Panc1 (cell line): ENCODE measurements around the gene FEV. TPM values are rescaled to one million over a fixed set of nuclear protein-coding genes. Genes with fewer than 3 reads are reported as not detected.
A peak's percentile ranks its signal among the peaks of the same experiment; 100 is the strongest.

Experiments used
- ATAC-seq: fragments of 200-7000 bp; cut with Tn5 transposase; 2 replicates; pipeline ENCODE4 v1.9.1; 2020; ENCODE audit warnings: mild to moderate bottlenecking, moderate library complexity
- BruUV-seq: library from RNA; stranded (reverse); fragments of 400-500 nt; replicated peaks from 2 replicates; lab custom pipeline; 2021; lab: Mats Ljungman, UMichigan
- CTCF ChIA-PET: fragments of 300-600 bp; sonication (Branson Sonifier 250); formaldehyde crosslinking; loops from one replicate; lab custom pipeline; 2022; ENCODE audit warnings: antibody characterized with exemption; lab: Charles Lee
- POLR2A ChIA-PET: fragments of 300-600 bp; sonication (Branson Sonifier 250); formaldehyde crosslinking; loops from one replicate; lab custom pipeline; 2022; ENCODE audit warnings: antibody characterized with exemption; lab: Charles Lee
- DNase-seq: peaks from one replicate; pipeline ENCODE4 v3.0.0-alpha.2; 2010; ENCODE audit warnings: low read depth, low spot score
- H3K27ac ChIP-seq: 2 replicates; pipeline ENCODE4 v1.5.1; 2011; ENCODE audit warnings: mild to moderate bottlenecking, low read length, inconsistent platforms
- H3K27me3 ChIP-seq: fragments of 200-500 bp; sonication (Bioruptor generic); 2 replicates; pipeline ENCODE4 v1.6.0; 2014; ENCODE audit warnings: low read length, inconsistent platforms; ENCODE audit not compliant: control insufficient read depth, insufficient read depth
- H3K36me3 ChIP-seq: fragments of 200-500 bp; sonication (Bioruptor generic); 2 replicates; pipeline ENCODE4 v1.5.1; 2014; ENCODE audit warnings: inconsistent platforms, mild to moderate bottlenecking, low read length, moderate library complexity; ENCODE audit not compliant: control insufficient read depth, insufficient read depth
- H3K4me1 ChIP-seq: 2 replicates; pipeline ENCODE4 v1.5.1; 2011; ENCODE audit warnings: inconsistent platforms, mild to moderate bottlenecking, low read length, moderate library complexity; ENCODE audit not compliant: control insufficient read depth, insufficient read depth
- H3K4me3 ChIP-seq, 2 experiments: 2 replicates each; pipeline ENCODE4 v1.5.1; 2011 to 2012; ENCODE audit warnings: low read depth in 2 of 2, low read length in 2 of 2, mild to moderate bottlenecking in 2 of 2, inconsistent platforms in 1 of 2, moderate library complexity in 1 of 2
- H3K9me3 ChIP-seq: fragments of 200-500 bp; sonication (Bioruptor generic); 2 replicates; pipeline ENCODE4 v1.5.1; 2014; ENCODE audit warnings: low read depth, mild to moderate bottlenecking, inconsistent platforms, low read length, moderate library complexity; ENCODE audit not compliant: control insufficient read depth, insufficient read depth
- CTCF ChIP-seq: fragments of 450-650 bp; IDR thresholded peaks from 2 replicates; pipeline ENCODE4 v1.5.1; 2017; ENCODE audit warnings: mild to moderate bottlenecking
- POLR2AphosphoS5 ChIP-seq: IDR thresholded peaks from 2 replicates; pipeline ENCODE4 v1.6.1; 2012; ENCODE audit warnings: mild to moderate bottlenecking, low read depth, low read length, moderate library complexity
- SIN3A ChIP-seq: IDR thresholded peaks from 2 replicates; pipeline ENCODE4 v1.6.1; 2012; ENCODE audit warnings: low read depth, mild to moderate bottlenecking, low read length, moderate library complexity, borderline replicate concordance; ENCODE audit not compliant: insufficient read depth
- TCF7L2 ChIP-seq: IDR thresholded peaks from 2 replicates; pipeline ENCODE4 v1.6.1; 2011; ENCODE audit warnings: mild to moderate bottlenecking, low read depth, low read length, inconsistent platforms
- in situ Hi-C: cut with HindIII; loops from 2 replicates; pipeline ENCODE4 v1.10.0; 2016; ENCODE audit warnings: low sequenced_read_pairs, low pct_unique_long_range_greater_than_20kb
- intact Hi-C: fragments of 100-400 bp; cut with micrococcal nuclease; formaldehyde crosslinking; loops from one replicate; pipeline ENCODE4 v1.10.0; 2022; ENCODE audit not compliant: unreplicated experiment
- total RNA-seq: library from RNA; stranded (reverse); gene quantifications from one replicate; pipeline ENCODE4 v1.2.1, GENCODE V29; 2021; ENCODE audit not compliant: unreplicated experiment
- TF ChIP-seq, protein P1 (sequence below), 2 experiments: IDR thresholded peaks; 2 replicates each; pipeline ENCODE4 v1.6.1; 2011 to 2012; ENCODE audit warnings: low read depth in 2 of 2, control low read depth in 1 of 2, low read length in 1 of 2, mild to moderate bottlenecking in 1 of 2, moderate library complexity in 1 of 2; ENCODE audit not compliant: insufficient read depth in 1 of 2

Gene FEV
- total RNA-seq, 1 experiment from 2014 or later: not detected

- no peak for TF ChIP-seq POLR2AphosphoS5
- no peak for TF ChIP-seq SIN3A
- TF ChIP-seq CTCF: no peak
- TF ChIP-seq, protein P1, sequence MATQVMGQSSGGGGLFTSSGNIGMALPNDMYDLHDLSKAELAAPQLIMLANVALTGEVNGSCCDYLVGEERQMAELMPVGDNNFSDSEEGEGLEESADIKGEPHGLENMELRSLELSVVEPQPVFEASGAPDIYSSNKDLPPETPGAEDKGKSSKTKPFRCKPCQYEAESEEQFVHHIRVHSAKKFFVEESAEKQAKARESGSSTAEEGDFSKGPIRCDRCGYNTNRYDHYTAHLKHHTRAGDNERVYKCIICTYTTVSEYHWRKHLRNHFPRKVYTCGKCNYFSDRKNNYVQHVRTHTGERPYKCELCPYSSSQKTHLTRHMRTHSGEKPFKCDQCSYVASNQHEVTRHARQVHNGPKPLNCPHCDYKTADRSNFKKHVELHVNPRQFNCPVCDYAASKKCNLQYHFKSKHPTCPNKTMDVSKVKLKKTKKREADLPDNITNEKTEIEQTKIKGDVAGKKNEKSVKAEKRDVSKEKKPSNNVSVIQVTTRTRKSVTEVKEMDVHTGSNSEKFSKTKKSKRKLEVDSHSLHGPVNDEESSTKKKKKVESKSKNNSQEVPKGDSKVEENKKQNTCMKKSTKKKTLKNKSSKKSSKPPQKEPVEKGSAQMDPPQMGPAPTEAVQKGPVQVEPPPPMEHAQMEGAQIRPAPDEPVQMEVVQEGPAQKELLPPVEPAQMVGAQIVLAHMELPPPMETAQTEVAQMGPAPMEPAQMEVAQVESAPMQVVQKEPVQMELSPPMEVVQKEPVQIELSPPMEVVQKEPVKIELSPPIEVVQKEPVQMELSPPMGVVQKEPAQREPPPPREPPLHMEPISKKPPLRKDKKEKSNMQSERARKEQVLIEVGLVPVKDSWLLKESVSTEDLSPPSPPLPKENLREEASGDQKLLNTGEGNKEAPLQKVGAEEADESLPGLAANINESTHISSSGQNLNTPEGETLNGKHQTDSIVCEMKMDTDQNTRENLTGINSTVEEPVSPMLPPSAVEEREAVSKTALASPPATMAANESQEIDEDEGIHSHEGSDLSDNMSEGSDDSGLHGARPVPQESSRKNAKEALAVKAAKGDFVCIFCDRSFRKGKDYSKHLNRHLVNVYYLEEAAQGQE (IDR thresholded peaks at IDR 0.05; ENCODE audit: insufficient read depth in 1 of 2, low read depth in 2 of 2, low read length in 1 of 2): no peak
- no peak for TF ChIP-seq TCF7L2
- DNase-seq (no peak), ATAC-seq (no peak)
- H3K9me3 ChIP-seq: no peaks in the 10 kb centered on the region
- intact Hi-C loops (no loop called here), in situ Hi-C loops (no loop called here)
- no peaks in the 10 kb centered on the region for H3K4me1 ChIP-seq
- ChIA-PET POLR2A (interaction anchor here (0.6 to 0.7 kb wide), 2 partner anchors 106 to 478 kb away, joined by 3 to 6 read pairs; no protein-coding TSS in a partner anchor), CTCF (interaction anchor here (1.0 to 2.0 kb wide), 5 partner anchors 16 to 142 kb away, joined by 3 to 12 read pairs (median 4); no protein-coding TSS in a partner anchor)
- BruUV-seq: no TSS peak
- H3K4me3 ChIP-seq: no peak overlapping the region
- H3K27ac ChIP-seq: no peak overlapping the region
- no peaks in the 10 kb centered on the region for H3K27me3 ChIP-seq
- no peaks in the 10 kb centered on the region for H3K36me3 ChIP-seq
These were observed 25.9 kb upstream of the FEV start for GRCh38 chr2:219010873-219011272.

DNA sequence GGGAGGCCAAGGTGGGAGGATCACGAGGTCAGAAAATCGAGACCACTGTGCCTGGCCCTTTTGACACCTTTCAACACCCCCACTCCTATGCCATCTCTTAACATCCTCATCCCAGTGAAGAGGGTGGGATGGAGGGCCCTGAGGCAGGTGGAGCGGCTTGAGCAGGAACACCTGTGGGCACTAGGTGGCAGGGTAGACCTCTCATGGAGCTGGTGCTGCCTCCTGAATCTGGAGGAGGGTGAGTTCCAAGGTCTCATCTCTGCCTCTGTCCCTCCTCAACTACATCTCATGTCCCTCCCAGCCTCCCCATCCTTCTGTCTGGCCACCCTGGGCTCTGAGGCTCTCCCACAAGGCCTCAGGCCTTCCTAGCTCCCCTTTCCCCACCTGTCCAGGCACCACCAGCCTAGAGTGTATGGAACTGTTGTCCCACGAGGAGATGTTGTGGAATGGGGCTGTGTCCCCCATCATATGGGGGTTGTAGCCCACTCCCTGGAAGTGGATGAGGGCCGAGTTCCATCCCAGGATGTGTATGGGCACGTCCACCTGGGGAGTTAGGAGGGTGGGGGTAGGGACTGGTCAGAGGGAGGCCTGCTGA lies 25.3 kb upstream of the FEV start:
- ChIA-PET CTCF (interaction anchor here (0.6 to 2.0 kb wide), 10 partner anchors 15 to 145 kb away, joined by 3 to 12 read pairs (median 5); no protein-coding TSS in a partner anchor), POLR2A (interaction anchor here (0.6 to 0.7 kb wide), 2 partner anchors 107 to 478 kb away, joined by 3 to 6 read pairs; no protein-coding TSS in a partner anchor)
- no peaks in the 10 kb centered on the region for H3K27me3 ChIP-seq
- in situ Hi-C loops (no loop called here), intact Hi-C loops (no loop called here)
- BruUV-seq: no TSS peak
- H3K27ac ChIP-seq: no peak overlapping the region
- TF ChIP-seq TCF7L2: no peak
- peak; percentile 84 for TF ChIP-seq CTCF
- TF ChIP-seq, protein P1 (IDR thresholded peaks at IDR 0.05; ENCODE audit: insufficient read depth in 1 of 2, low read depth in 2 of 2, low read length in 1 of 2): no peak
- H3K4me1 ChIP-seq: no peaks in the 10 kb centered on the region
- H3K36me3 ChIP-seq: no peaks in the 10 kb centered on the region
- no peaks in the 10 kb centered on the region for H3K9me3 ChIP-seq
- H3K4me3 ChIP-seq: no peak overlapping the region
- ATAC-seq (peak; percentile 93), DNase-seq (no peak)
